ENCODE data around the gene USP46.
A peak's percentile ranks its signal among the peaks of the same experiment; 100 is the strongest.

Gene USP46

DNA sequence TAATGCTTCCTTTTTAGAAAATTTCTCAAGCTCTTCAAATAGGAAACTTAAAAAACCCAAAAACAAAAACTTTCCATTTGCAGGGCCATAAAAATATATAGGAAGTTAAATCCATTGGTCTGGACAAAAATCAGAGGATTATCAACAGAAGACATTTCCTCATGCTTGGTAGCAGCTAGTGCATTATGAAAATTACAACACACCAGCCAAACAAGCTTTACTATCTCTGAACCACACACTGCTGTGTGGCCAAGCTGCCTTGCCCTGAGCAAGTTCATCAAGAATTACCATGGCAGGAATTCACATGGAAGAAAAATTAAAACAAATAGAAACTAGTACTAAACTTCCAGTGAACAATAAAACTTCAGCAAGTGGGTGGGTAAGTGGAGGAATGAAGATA lies 3.6 kb downstream of the USP46 start:
- DNase-seq (ENCODE audit: low read depth) = peak; percentile 39

GRCh38 chr4:52651996-52652672 lies 7.0 kb downstream of the USP46 start:
- no peak for DNase-seq (ENCODE audit: low read depth)

DNA sequence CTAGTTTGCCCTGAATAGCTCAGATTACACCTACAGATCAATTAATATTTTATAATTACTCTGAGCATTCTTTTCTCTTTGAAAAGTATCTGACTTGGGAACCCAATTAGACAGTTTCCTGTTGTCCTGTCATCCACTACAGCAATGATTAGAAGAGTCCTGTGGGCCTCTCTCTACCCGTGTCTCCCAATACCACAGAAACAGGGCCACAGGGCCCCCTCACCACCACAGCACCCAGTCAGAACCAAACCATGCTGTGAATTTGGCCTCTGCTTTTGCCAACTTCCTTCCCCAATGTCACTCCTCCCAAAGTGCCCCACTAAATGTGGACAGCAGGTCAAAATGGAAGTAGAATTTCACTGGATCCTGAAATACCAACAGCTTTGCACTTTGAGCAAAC lies 10.3 kb downstream of the USP46 start:
- no peak for DNase-seq (ENCODE audit: low read depth)

DNA sequence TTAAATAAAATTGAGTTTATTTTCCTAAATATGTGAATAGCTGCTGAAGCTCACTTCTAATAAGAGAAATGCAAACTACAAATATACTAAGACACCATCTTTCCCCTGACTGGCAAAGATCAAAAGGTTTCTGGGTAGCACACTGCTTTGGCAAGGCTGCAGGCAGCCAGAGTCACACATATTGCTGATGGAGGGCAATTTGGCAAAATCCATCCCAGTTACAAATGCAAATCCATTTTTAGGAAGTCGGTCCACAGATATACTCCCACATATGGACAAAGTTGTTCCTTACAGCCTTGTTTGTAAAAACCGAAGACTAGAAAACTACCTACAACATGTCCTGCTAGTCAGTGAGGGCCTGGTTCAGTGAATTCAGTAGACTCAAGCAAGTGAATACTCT lies 12.4 kb downstream of the USP46 start:
- no peak for DNase-seq (ENCODE audit: low read depth)

DNA sequence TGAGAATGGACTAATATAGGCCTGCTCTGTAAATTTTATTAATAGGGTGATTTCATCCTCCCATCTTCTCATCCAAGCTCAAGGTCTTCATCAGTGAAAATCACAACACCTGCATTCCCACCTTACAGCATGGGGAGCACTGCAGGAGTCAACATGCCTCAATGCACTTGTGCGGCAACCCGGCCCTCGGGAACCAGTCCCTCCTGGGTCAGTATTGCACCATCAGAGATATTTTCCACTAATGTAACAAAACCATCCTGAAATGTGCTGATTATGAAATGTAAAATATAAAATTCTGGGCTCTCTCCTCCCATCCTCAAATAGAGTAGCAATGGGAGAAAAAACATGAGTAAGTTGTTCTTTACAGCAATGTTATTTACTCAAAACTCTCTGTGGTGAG lies 13.0 kb downstream of the USP46 start:
- DNase-seq (ENCODE audit: low read depth) = no peak

DNA sequence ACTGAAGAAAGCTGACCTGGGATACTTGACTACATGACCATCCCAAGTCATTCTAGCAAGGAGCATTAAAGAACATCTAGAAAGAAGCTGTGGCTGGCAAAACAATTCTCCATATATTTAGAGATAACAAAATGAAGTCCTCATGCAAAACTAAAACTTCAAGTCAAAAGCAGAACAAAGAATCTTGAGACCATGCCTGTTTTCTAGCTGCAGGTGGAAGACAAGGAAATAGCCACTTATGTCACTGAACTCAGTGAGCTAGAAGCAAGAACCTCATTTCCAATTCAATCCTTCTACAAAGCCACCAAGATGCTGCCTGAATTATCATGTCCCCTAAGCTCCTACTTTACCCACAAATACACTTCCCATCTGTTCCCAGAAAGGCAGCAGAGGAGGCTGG lies 13.8 kb downstream of the USP46 start:
- DNase-seq (ENCODE audit: low read depth) = no peak

- peak; percentile 76 for DNase-seq (ENCODE audit: low read depth)
Measured at GRCh38 chr4:52643785-52644244, 15.3 kb downstream of the USP46 start.

GRCh38 chr4:52643190-52643589 lies 15.9 kb downstream of the USP46 start:
- DNase-seq (ENCODE audit: low read depth) = no peak

GRCh38 chr4:52641854-52642563 lies 17.1 kb downstream of the USP46 start:
- DNase-seq (ENCODE audit: low read depth) = peak; percentile 69

- DNase-seq (ENCODE audit: low read depth) = peak; percentile 64
Measured at GRCh38 chr4:52640808-52641565, 18.1 kb downstream of the USP46 start.

DNA sequence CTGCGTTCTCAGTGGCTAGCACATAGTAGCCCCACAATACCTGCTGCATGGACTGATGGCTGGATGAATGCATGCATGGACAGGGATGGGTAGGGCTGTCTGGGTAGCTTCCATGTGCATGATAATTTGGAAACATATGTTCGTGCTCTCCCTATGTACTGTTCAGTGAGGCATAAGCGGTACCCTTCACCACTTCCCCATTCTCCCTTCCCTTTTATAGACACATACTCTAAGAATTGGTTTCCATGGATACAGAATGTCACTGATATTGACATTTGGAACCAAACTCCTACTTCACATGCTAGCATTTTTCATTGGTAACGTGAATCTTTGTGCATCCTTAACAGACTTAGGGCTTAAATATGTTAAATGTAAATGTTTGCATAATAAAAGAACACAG lies 20.4 kb downstream of the USP46 start:
- DNase-seq (ENCODE audit: low read depth) = no peak

DNA sequence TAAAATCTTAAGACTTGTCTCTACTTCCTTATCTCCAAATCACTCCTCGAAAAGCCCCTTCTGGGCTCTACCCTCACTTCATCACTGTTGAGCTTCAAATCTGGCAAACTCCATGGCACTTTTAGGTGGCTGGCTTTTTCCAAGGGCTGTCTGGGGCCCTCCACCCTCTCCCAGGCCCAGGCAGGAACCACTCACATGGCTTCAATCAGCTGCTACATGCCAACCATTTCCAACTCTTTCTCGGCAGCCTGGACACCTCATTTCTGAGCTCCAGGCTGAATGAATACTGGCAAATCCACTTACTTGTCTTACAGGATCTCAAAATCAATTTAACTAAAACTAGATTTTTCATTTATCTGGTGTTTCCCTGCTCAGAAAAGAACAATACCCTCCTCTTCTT lies 22.0 kb downstream of the USP46 start:
- no peak for DNase-seq (ENCODE audit: low read depth)

GRCh38 chr4:52635560-52635959 lies 23.5 kb downstream of the USP46 start:
- DNase-seq (ENCODE audit: low read depth) = no peak

DNA sequence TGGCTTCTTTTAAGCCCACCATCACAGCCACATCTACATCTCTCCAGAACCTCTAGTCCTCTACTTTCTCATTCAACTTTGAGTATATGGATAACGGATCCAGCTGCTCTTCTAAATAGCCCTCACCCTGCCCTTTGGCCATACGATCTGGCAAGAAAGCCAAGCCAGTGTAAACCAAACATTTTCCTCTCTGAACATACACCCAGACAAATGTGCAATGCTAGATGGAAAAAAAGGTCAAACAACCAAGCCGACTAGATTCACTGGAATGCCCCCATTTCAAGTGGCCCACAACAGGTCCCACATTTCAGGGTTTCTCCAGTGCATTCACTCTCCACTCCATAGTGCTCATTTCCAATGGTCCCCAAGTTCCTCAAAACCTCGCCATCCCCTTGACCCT lies 24.0 kb downstream of the USP46 start:
- peak; percentile 7 for DNase-seq (ENCODE audit: low read depth)

DNA sequence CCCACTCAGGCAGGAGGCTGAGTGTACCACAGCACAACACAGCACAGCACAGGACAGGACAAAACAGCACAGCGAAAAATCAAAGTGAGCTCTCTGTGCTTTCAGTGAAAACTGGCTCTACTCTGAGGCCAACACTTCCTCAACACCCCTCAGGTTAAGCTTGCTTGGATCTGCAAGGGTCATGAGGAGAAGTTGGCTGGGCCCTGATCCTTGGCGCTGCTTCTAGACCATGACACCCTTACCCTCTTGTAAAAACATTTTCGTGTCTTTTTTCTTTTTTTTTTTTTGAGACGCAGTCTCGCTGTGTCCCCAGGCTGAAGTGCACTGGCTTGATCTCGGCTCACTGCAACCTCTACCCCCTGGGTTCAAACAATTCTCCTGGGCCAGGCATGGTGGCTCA lies 25.3 kb downstream of the USP46 start:
- DNase-seq (ENCODE audit: low read depth) = no peak

GRCh38 chr4:52628974-52629373 lies 30.1 kb downstream of the USP46 start:
- DNase-seq (ENCODE audit: low read depth) = no peak

GRCh38 chr4:52628543-52628942 lies 30.6 kb downstream of the USP46 start:
- DNase-seq (ENCODE audit: low read depth) = no peak

DNA sequence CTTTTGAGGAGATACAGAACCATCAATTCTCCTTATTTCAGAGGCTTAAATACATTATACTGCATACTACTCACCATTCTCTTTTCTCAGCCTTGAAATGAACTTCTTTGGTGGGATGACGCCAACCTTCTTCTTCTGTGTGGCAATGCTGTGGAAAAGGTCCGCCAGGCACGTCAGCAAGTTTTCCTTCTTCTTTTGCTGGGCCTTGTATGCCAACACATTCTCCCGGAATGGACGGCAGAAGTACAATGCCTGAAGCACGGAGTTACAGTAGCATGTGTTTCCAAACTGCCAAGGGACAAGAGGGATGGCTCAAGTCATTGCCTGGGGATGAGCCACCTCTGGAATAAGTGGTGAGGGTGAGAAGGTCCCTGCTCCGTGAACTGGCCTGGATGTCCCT lies 31.2 kb downstream of the USP46 start:
- no peak for DNase-seq (ENCODE audit: low read depth)

DNA sequence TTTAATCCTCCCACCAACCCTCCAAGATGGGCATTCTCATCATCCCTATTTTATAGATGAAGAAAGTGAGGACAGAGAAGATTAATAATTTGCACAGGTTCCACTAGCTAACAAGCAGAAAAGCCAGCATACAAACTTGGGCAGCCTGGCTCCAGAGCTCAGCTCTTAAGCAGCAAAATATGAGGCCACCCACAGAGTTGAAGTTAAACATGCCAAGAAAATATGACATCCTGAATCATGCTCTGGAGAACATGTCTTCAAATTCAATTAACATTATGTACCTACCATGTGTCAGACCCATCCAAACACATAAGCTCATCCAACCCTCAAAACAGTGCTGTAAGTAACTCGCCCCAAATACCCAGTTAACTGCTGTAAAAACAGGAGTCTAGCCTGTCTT lies 33.9 kb downstream of the USP46 start:
- DNase-seq (ENCODE audit: low read depth) = peak; percentile 17

GRCh38 chr4:52622564-52622963 lies 36.5 kb downstream of the USP46 start:
- DNase-seq (ENCODE audit: low read depth) = no peak

DNA sequence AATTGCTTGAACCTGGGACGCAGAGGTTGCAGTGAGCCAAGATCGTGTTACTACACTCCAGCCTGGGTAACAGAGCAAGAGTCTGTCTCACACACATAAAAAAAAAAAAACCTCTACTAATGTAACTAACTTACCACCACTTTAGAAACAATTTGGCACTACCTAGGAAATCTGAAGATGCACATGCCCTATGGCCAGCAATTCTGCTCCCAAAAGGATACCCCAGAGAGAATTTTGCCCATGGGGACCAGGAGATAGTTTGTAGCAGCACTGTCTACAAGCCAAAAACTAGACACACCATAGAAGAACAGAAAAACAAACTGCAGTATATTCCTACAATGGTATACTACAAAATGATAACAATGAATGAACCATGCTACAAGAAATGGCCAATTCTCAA lies 37.5 kb downstream of the USP46 start:
- DNase-seq (ENCODE audit: low read depth) = no peak

GRCh38 chr4:52619591-52619931 lies 39.5 kb downstream of the USP46 start:
- no peak for DNase-seq (ENCODE audit: low read depth)
